Fibroblast of mammary gland (primary cell): Measurements from ENCODE around the gene USP20.

Experiments
- DNase-seq: peaks from one replicate; pipeline ENCODE4 v3.0.0-alpha.2; 2010; ENCODE audit warnings: low read depth
- H3K4me3 ChIP-seq: 2 replicates; pipeline ENCODE4 v1.5.1; 2011; ENCODE audit warnings: low read depth, mild to moderate bottlenecking, low read length, moderate library complexity; ENCODE audit not compliant: control insufficient read depth
- TF ChIP-seq, protein P1 (sequence below): conservative IDR thresholded peaks from 2 replicates; pipeline ENCODE4 v1.5.1; 2011; ENCODE audit warnings: low read depth, low read length, inconsistent platforms; ENCODE audit not compliant: control insufficient read depth, insufficient read depth

The USP20 gene

GRCh38 chr9:129822898-129823541 is 12.2 kb upstream of the USP20 start:
- H3K4me3 ChIP-seq = peak overlapping the region; percentile 69
- TF ChIP-seq, protein P1, sequence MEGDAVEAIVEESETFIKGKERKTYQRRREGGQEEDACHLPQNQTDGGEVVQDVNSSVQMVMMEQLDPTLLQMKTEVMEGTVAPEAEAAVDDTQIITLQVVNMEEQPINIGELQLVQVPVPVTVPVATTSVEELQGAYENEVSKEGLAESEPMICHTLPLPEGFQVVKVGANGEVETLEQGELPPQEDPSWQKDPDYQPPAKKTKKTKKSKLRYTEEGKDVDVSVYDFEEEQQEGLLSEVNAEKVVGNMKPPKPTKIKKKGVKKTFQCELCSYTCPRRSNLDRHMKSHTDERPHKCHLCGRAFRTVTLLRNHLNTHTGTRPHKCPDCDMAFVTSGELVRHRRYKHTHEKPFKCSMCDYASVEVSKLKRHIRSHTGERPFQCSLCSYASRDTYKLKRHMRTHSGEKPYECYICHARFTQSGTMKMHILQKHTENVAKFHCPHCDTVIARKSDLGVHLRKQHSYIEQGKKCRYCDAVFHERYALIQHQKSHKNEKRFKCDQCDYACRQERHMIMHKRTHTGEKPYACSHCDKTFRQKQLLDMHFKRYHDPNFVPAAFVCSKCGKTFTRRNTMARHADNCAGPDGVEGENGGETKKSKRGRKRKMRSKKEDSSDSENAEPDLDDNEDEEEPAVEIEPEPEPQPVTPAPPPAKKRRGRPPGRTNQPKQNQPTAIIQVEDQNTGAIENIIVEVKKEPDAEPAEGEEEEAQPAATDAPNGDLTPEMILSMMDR = no peak
- DNase-seq = peak; percentile 33

DNA sequence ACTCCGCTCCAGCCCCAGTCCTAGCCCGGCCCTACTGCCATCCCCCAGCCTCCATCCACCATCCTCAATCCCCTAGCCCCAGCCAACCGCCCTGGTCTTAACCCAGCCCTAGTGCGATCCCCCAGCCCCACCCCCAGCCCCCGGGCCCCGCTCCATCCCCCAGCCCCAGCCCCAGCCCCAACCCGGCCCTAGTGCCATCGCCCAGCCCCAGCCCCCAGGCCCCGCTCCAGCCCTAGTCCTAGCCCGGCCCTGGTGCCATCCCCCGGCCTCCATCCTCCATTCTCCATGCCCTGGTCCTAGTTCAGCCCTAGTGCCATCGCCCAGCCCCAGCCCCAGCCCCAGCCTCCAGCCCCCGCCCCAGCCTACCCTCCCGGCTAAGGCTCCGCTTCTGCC is 11.7 kb upstream of the USP20 start:
- TF ChIP-seq, protein P1 = no peak
- DNase-seq = no peak
- peak overlapping the region; percentile 69 for H3K4me3 ChIP-seq

DNA sequence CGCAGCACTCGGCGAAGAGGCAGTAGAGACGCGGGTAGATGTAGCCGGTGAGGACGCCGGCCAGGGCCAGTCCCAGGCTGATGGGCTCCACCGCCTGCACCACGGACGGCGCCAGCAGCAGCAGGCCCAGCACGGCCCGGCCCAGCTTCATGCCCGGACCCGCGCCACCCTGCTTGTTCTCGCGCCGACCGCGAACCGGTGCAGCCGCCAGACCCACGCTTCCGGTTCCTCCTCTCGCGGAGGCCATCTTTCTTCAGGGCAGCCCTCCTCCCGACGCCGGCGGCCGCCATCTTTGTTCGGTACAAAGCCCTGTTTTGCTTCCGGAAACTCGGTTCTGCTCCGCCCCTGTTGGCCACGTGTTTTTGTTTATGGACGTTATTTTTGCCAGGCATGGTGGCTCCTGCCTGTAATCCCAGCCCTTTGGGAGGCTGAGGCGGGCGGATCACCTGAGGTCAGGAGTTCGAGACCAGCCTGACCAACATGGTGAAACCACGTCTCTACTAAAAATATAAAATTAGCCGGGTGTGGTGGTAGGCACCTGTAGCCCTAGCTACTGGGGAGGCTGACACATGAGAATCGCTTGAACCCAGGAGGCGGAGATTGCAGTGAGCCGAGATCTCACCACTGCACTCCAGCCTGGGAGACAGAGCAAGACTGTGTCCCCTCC is 11.2 kb upstream of the USP20 start, which contains the start of gene TOR1A:
TSS of gene TOR1A (minus strand) at position 202 of the 667 bp plus-strand sequence. CDS start at position 151, 51 bp downstream.
- peak within 1 kb of the TSS; percentile 69 for H3K4me3 ChIP-seq
- TF ChIP-seq, protein P1 = no peak
- peak; percentile 94 for DNase-seq

GRCh38 chr9:129826344-129826743 is 8.9 kb upstream of the USP20 start:
- DNase-seq = peak; percentile 32
- TF ChIP-seq, protein P1 = no peak

GRCh38 chr9:129826759-129827158 is 8.5 kb upstream of the USP20 start:
- H3K4me3 ChIP-seq = no peak overlapping the region
- TF ChIP-seq, protein P1 = no peak
- no peak for DNase-seq

More at GRCh38 chr9:129826344-129826743, 8.9 kb upstream of the USP20 start:
- no peak overlapping the region for H3K4me3 ChIP-seq

- DNase-seq = no peak
- no peak overlapping the region for H3K4me3 ChIP-seq
- TF ChIP-seq, protein P1 = no peak
Measured at GRCh38 chr9:129828051-129828450, 7.2 kb upstream of the USP20 start.
